HepG2 (cell line): Measurements from ENCODE around the gene TM4SF4. TPM values are rescaled to one million over a fixed set of nuclear protein-coding genes. Genes with fewer than 3 reads are reported as not detected.

Source experiments
- ATAC-seq: fragments of 200-7000 bp; cut with Tn5 transposase; 3 replicates; pipeline ENCODE4 v1.9.1; 2020; ENCODE audit warnings: mild to moderate bottlenecking, moderate library complexity
- BruUV-seq: library from RNA; stranded (reverse); fragments of 400-500 nt; replicated peaks from 2 replicates; lab custom pipeline; 2021; lab: Mats Ljungman, UMichigan
- CTCF ChIA-PET: fragments of 300-600 bp; formaldehyde crosslinking; extraction: SDS; loops from one replicate; lab custom pipeline; 2021; ENCODE audit warnings: low total read pairs, inconsistent platforms, low intra/inter-chr PET ratio; lab: Yijun Ruan, JAX
- POLR2A ChIA-PET: fragments of 350-600 bp; sonication (Branson Sonifier 250); formaldehyde crosslinking; loops from one replicate; lab custom pipeline; 2020; ENCODE audit warnings: antibody characterized with exemption, inconsistent platforms; lab: Yijun Ruan, JAX
- DNase-seq: peaks from one replicate; pipeline ENCODE4 v3.0.0-alpha.2; 2015; ENCODE audit warnings: low spot score
- FAIRE-seq: peaks from 3 replicates; lab custom pipeline; 2011; peaks lifted over from hg19 to GRCh38; lab: Jason Lieb, UNC
- H2AFZ ChIP-seq: one replicate; pipeline ENCODE4 v1.6.1; 2011; ENCODE audit warnings: low read length, inconsistent platforms
- H3K27ac ChIP-seq: fragments of 300-600 bp; 3 replicates; pipeline ENCODE4 v1.8.0; 2011; ENCODE audit warnings: mixed run types, mild to moderate bottlenecking, mixed read lengths, low read length, inconsistent platforms; ENCODE audit not compliant: insufficient read depth; ENCODE audit errors: extremely low read length
- H3K27me3 ChIP-seq, 2 experiments: fragments of 200-600 bp in 1 of 2; 2 replicates in 1 of 2; 3 replicates in 1 of 2; pipeline versions ENCODE4 v1.6.0 to v1.8.0; 2011; ENCODE audit warnings: low read length in 2 of 2, mild to moderate bottlenecking in 2 of 2, moderate library complexity in 2 of 2, inconsistent platforms in 1 of 2; ENCODE audit not compliant: insufficient read depth in 2 of 2, control insufficient read depth in 1 of 2
- H3K36me3 ChIP-seq, 2 experiments: fragments of 200-600 bp in 1 of 2; replicated peaks in 1 of 2; 2 replicates in 1 of 2; 3 replicates in 1 of 2; pipeline versions ENCODE4 v1.5.1 to v1.8.0; 2011; ENCODE audit warnings: low read length in 2 of 2, inconsistent platforms in 1 of 2; ENCODE audit not compliant: insufficient read depth in 2 of 2, control insufficient read depth in 1 of 2
- H3K4me1 ChIP-seq: 2 replicates; pipeline ENCODE4 v1.5.1; 2012; ENCODE audit warnings: low read length, inconsistent platforms; ENCODE audit not compliant: insufficient read depth
- H3K4me2 ChIP-seq: 2 replicates; pipeline ENCODE4 v1.6.0; 2011; ENCODE audit warnings: low read depth, low read length, inconsistent platforms
- H3K4me3 ChIP-seq, 3 experiments: fragments of 200-600 bp in 1 of 3; sonication (generic), shearing (Covaris generic) in 1 of 3; replicated peaks in 1 of 3; 2 replicates each; pipeline ENCODE4 v1.5.1; 2011 to 2016; ENCODE audit warnings: low read length in 3 of 3, inconsistent platforms in 2 of 3, low read depth in 2 of 3, mild to moderate bottlenecking in 2 of 3, control low read depth in 1 of 3, mixed read lengths in 1 of 3; ENCODE audit not compliant: insufficient read depth in 1 of 3
- H3K79me2 ChIP-seq: one replicate; pipeline ENCODE4 v1.6.1; 2011; ENCODE audit warnings: low read length, inconsistent platforms; ENCODE audit not compliant: insufficient read depth
- H3K9ac ChIP-seq: 2 replicates; pipeline ENCODE4 v1.6.0; 2011; ENCODE audit warnings: mild to moderate bottlenecking, low read depth, low read length, inconsistent platforms; ENCODE audit not compliant: insufficient read depth
- H3K9me3 ChIP-seq: 2 replicates; pipeline ENCODE4 v1.5.1; 2012; ENCODE audit warnings: mild to moderate bottlenecking, low read length
- H4K20me1 ChIP-seq: 2 replicates; pipeline ENCODE4 v1.6.0; 2011; ENCODE audit warnings: inconsistent platforms, mild to moderate bottlenecking, low read length, moderate library complexity; ENCODE audit not compliant: insufficient read depth
- ARID2 ChIP-seq: sonication (generic); formaldehyde crosslinking; IDR thresholded peaks from 2 replicates; pipeline ENCODE4 v1.8.1; 2022; ENCODE audit warnings: mild to moderate bottlenecking, missing genetic modification reagents, borderline replicate concordance
- CBX2 ChIP-seq, 2 experiments: fragments of 200-600 bp in 1 of 2; sonication (generic); formaldehyde crosslinking in 1 of 2; IDR thresholded peaks; 2 replicates each; pipeline versions ENCODE4 v1.7.0 to v1.8.1; 2018 to 2022; ENCODE audit warnings: low read depth in 2 of 2, low read length in 1 of 2, mild to moderate bottlenecking in 1 of 2, missing genetic modification reagents in 1 of 2
- ELF4 ChIP-seq: sonication (generic); formaldehyde crosslinking; IDR thresholded peaks from 2 replicates; pipeline ENCODE4 v1.5.0; 2020; ENCODE audit warnings: missing genetic modification reagents, mild to moderate bottlenecking, moderate library complexity, borderline replicate concordance
- MAFF ChIP-seq: IDR thresholded peaks from 2 replicates; pipeline ENCODE4 v1.6.1; 2011; ENCODE audit warnings: low read depth, low read length, improper control_type of control experiment
- NCOR1 ChIP-seq: fragments of 200-600 bp; sonication (generic); IDR thresholded peaks from 2 replicates; pipeline ENCODE4 v1.7.0; 2017; ENCODE audit warnings: antibody characterized with exemption, low read length, borderline replicate concordance
- PCBP1 ChIP-seq: fragments of 200-400 bp; formaldehyde crosslinking; IDR thresholded peaks from 2 replicates; pipeline ENCODE4 v1.6.1; 2017; ENCODE audit warnings: mild to moderate bottlenecking, low read depth, low read length, borderline replicate concordance
- TAF15 ChIP-seq: fragments of 200-400 bp; formaldehyde crosslinking; IDR thresholded peaks from one replicate; pipeline ENCODE4 v1.6.1; 2018; ENCODE audit warnings: mild to moderate bottlenecking, low read depth, low read length; ENCODE audit not compliant: poor library complexity, severe bottlenecking
- ZNF598 ChIP-seq: sonication (generic); formaldehyde crosslinking; IDR thresholded peaks from 2 replicates; pipeline ENCODE4 v1.5.1; 2020; ENCODE audit warnings: mild to moderate bottlenecking, missing genetic modification reagents, borderline replicate concordance
- ZNF746 ChIP-seq: sonication (generic); formaldehyde crosslinking; IDR thresholded peaks from 2 replicates; pipeline ENCODE4 v1.8.0; 2022; ENCODE audit warnings: mild to moderate bottlenecking, missing genetic modification reagents
- WGBS: methylation state at CpG from one replicate; pipeline ENCODE4 v1.1.6; 2017; ENCODE audit warnings: low lambda C conversion rate; 5-methylcytosine and 5-hydroxymethylcytosine counted together
- in situ Hi-C: cut with HindIII; loops from 2 replicates; pipeline ENCODE4 v1.10.0; 2017; ENCODE audit warnings: low pct_unique_long_range_greater_than_20kb; ENCODE audit not compliant: extremely low pct_ligation_motif_present
- intact Hi-C: fragments of 100-400 bp; cut with micrococcal nuclease; formaldehyde crosslinking; loops from one replicate; pipeline ENCODE4 v1.10.0; 2022; ENCODE audit not compliant: unreplicated experiment
- polyA plus RNA-seq, 8 experiments: library from polyadenylated mRNA; depleted of rRNA in 3 of 8; stranded (reverse) in 7 of 8; unstranded in 1 of 8; fragments of >200 nt; fragmentation: Illumina TruSeq in 4 of 8; extraction: Trizol in 4 of 8; gene quantifications; 2 replicates each; pipeline versions ENCODE4 v1.2.1 to v1.2.3, GENCODE V29; 2011 to 2016; ENCODE audit warnings: low read depth in 4 of 8, missing spikeins in 1 of 8, mixed read lengths in 1 of 8; ENCODE audit not compliant: insufficient read depth in 1 of 8
- total RNA-seq, 5 experiments: library from RNA; depleted of rRNA; stranded (reverse); fragments of >200 nt; fragmentation: Illumina TruSeq; extraction: Trizol; gene quantifications; 2 replicates each; pipeline ENCODE4 v1.2.3, GENCODE V29; 2016; ENCODE audit warnings: low read depth in 1 of 5
- TF ChIP-seq, protein P1 (sequence below): sonication (generic); formaldehyde crosslinking; IDR thresholded peaks from 2 replicates; pipeline ENCODE4 v1.9.0; 2021; ENCODE audit warnings: missing genetic modification reagents, borderline replicate concordance
- TF ChIP-seq, protein P2 (sequence below): sonication (generic); formaldehyde crosslinking; IDR thresholded peaks from 2 replicates; pipeline ENCODE4 v1.9.0; 2021; ENCODE audit warnings: missing genetic modification reagents, mild to moderate bottlenecking, borderline replicate concordance

TM4SF4 gene
- total and polyA plus RNA-seq, 2 of the 13 experiments (the other 11 are each of a cell fraction or from before 2014, with no cell fraction given) = 0.63 to 0.95 TPM

DNA sequence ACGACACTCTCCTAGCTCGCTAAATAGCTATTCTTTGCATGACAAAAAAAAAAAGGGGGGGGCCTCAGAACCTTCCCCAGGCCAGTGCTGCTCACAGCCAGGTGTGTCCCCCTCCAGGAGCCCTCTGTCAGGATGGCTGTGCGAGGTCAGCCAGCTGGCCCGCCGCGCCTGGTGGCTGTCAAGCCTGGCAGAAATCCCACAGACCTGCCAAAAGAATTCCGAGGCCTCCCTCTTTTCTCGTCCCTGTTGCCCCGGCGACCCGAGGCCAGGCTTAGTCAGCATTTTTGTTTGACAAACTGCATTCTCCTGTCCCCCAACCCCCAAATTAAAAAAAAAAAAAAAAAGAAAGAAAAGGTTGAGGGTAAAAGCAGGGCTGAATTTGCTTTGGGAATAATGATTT, 61.9 kb downstream of the TM4SF4 start (continued):
- TF ChIP-seq MAFF (peak; percentile 37; the same call in 1 of the 2 replicates), ARID2 (CRISPR knock-in tag) (no peak), PCBP1 (no peak), ZNF746 (CRISPR knock-in tag) (no peak), CBX2 (IDR thresholded peaks at IDR 0.05; ENCODE audit: low read depth, low read length) (no peak), CBX2 (CRISPR knock-in tag; IDR thresholded peaks at IDR 0.05; ENCODE audit: low read depth) (no peak)

DNA sequence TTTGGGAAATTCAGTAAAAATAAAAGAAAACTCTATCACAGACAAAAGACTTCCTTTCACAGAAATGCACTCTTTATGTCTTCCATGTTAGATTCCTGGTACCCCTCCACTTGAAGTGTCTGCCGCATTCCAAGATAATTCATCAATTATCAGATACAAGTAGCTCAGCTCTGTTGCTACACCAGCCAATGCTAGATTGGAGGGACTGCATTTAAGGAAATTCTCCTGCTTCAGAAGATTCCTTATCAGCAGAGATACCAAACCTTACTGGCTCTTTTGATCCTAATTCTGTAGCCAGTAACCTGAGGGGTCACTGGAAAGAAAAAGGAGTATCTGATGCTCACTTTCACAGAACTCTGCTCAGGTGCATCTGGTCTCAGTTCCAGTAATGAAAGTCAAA, 63.9 kb downstream of the TM4SF4 start:
- Histone ChIP-seq H3K9ac (no peak overlapping the region), H2AFZ (no peak overlapping the region), H3K4me2 (no peak overlapping the region), H3K27me3 (no peaks in the 10 kb centered on the region), H4K20me1 (peaks cover 37% of the 10 kb centered on the region), H3K4me1 (peaks cover 44% of the 10 kb centered on the region), H3K79me2 (peaks cover 53% of the 10 kb centered on the region), H3K27ac (no peak overlapping the region), H3K9me3 (no peaks in the 10 kb centered on the region), H3K36me3 (peaks cover 22 to 78% of the 10 kb centered on the region in 2 experiments), H3K4me3 (no peak overlapping the region)
- TF ChIP-seq ELF4 (CRISPR knock-in tag) = no peak
- in situ Hi-C loops (no loop called here), intact Hi-C loops (no loop called here)
- ChIA-PET CTCF (no interaction called here), POLR2A (no interaction called here)
- WGBS = 100% methylated on average over 1 of the region's 1 CpG
- DNase-seq = no peak
- no peak for FAIRE-seq
- ATAC-seq = no peak
- no TSS peak for BruUV-seq

DNA sequence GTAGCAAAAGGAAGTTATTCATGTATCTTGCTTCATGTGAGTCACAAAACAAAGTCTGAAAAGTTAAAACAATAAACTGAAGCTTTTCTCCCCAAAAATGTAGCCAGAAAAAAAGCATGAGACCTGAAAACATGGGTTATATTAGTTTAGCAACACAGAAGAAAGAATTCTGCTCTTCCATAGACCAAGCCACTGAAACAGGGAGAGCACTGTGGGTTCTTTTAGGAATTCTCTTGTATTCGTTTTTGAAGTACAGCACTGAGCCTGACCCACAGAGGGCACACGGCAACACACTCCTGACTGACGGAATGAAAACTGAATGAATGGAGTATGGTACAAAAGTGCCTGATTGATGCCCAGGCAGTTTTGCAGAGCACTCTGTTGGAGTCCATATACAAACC, 66.6 kb downstream of the TM4SF4 start:
- FAIRE-seq = no peak
- TSS peak; percentile 32 for BruUV-seq
- 94% methylated on average over 3 of the region's 3 CpGs for WGBS
- in situ Hi-C loops = no loop called here
- peaks cover 27% of the 10 kb centered on the region for H3K4me1 ChIP-seq
- ChIA-PET POLR2A (no interaction called here), CTCF (no interaction called here)
- no peaks in the 10 kb centered on the region for H3K9me3 ChIP-seq
- H2AFZ ChIP-seq = no peak overlapping the region
- ATAC-seq = peak; percentile 23; the same call in 1 of the 3 replicates
- no peak overlapping the region for H3K4me2 ChIP-seq
- H4K20me1 ChIP-seq = peaks cover 31% of the 10 kb centered on the region
- peaks cover 20 to 68% of the 10 kb centered on the region in 2 experiments for H3K36me3 ChIP-seq
- H3K4me3 ChIP-seq = no peak overlapping the region
- DNase-seq = no peak
- intact Hi-C loops = no loop called here
- no peak overlapping the region for H3K27ac ChIP-seq
- peaks cover 53% of the 10 kb centered on the region for H3K79me2 ChIP-seq
- H3K9ac ChIP-seq = no peak overlapping the region
- no peaks in the 10 kb centered on the region for H3K27me3 ChIP-seq
- TF ChIP-seq TAF15 = no peak
- TF ChIP-seq, protein P1, sequence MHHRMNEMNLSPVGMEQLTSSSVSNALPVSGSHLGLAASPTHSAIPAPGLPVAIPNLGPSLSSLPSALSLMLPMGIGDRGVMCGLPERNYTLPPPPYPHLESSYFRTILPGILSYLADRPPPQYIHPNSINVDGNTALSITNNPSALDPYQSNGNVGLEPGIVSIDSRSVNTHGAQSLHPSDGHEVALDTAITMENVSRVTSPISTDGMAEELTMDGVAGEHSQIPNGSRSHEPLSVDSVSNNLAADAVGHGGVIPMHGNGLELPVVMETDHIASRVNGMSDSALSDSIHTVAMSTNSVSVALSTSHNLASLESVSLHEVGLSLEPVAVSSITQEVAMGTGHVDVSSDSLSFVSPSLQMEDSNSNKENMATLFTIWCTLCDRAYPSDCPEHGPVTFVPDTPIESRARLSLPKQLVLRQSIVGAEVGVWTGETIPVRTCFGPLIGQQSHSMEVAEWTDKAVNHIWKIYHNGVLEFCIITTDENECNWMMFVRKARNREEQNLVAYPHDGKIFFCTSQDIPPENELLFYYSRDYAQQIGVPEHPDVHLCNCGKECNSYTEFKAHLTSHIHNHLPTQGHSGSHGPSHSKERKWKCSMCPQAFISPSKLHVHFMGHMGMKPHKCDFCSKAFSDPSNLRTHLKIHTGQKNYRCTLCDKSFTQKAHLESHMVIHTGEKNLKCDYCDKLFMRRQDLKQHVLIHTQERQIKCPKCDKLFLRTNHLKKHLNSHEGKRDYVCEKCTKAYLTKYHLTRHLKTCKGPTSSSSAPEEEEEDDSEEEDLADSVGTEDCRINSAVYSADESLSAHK (CRISPR knock-in tag) = no peak
- TF ChIP-seq, protein P2, sequence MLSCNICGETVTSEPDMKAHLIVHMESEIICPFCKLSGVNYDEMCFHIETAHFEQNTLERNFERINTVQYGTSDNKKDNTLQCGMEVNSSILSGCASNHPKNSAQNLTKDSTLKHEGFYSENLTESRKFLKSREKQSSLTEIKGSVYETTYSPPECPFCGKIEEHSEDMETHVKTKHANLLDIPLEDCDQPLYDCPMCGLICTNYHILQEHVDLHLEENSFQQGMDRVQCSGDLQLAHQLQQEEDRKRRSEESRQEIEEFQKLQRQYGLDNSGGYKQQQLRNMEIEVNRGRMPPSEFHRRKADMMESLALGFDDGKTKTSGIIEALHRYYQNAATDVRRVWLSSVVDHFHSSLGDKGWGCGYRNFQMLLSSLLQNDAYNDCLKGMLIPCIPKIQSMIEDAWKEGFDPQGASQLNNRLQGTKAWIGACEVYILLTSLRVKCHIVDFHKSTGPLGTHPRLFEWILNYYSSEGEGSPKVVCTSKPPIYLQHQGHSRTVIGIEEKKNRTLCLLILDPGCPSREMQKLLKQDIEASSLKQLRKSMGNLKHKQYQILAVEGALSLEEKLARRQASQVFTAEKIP (CRISPR knock-in tag) = no peak
- TF ChIP-seq NCOR1 = no peak
- no peak for TF ChIP-seq ZNF598 (CRISPR knock-in tag)
